ENCODE data around the gene F2R.
"Not testable (repeated sequence)": the region's sequence is repeated elsewhere in the genome, so short reads cannot be mapped to it uniquely, and the experiment has no call there.

The F2R gene

GRCh38 chr5:76715736-76716455 is at the start of gene F2R:
F2R (plus strand) TSS chr5:76716126; CDS start chr5:76716308, 182 bp downstream.
- ATAC-seq (replicated peaks; ENCODE audit: extremely low read depth, poor library complexity, severe bottlenecking) (peak; percentile 83), DNase-seq (ENCODE audit: low spot score in 2 of 2) (peak; percentile 38 to 45)
- peaks cover 8% of the 10 kb centered on the region for H3K36me3 Mint-ChIP-seq (ENCODE audit: insufficient read depth)
- H3K9me3 Mint-ChIP-seq = no peaks in the 10 kb centered on the region
- peak within 1 kb of the TSS; percentile 94 for H3K27ac Mint-ChIP-seq (ENCODE audit: low read depth)
- H3K4me1 Mint-ChIP-seq = peaks cover 60% of the 10 kb centered on the region
- no peaks in the 10 kb centered on the region for H3K27me3 Mint-ChIP-seq
- H3K4me3 Mint-ChIP-seq = peak within 1 kb of the TSS; percentile 92

GRCh38 chr5:76667495-76667894 is 48.4 kb upstream of the F2R start:
- Mint-ChIP-seq H3K36me3 (ENCODE audit: insufficient read depth) (peaks cover 65% of the 10 kb centered on the region), H3K4me1 (peaks cover 11% of the 10 kb centered on the region), H3K9me3 (no peaks in the 10 kb centered on the region), H3K4me3 (no peak overlapping the region), H3K27ac (ENCODE audit: low read depth) (peak overlapping the region; percentile 2), H3K27me3 (no peaks in the 10 kb centered on the region)
- ATAC-seq (replicated peaks; ENCODE audit: extremely low read depth, poor library complexity, severe bottlenecking) = no peak
- no peak for DNase-seq (ENCODE audit: low spot score in 2 of 2)

- Mint-ChIP-seq H3K9me3 (no peaks in the 10 kb centered on the region), H3K4me1 (peaks cover 5% of the 10 kb centered on the region), H3K27me3 (no peaks in the 10 kb centered on the region), H3K36me3 (ENCODE audit: insufficient read depth) (peaks cover 72% of the 10 kb centered on the region), H3K27ac (ENCODE audit: low read depth) (peak overlapping the region; percentile 29), H3K4me3 (no peak overlapping the region)
- ATAC-seq (replicated peaks; ENCODE audit: extremely low read depth, poor library complexity, severe bottlenecking) (no peak), DNase-seq (ENCODE audit: low spot score in 2 of 2) (no peak)
These were observed 46.7 kb upstream of the F2R start for GRCh38 chr5:76669245-76669644.

GRCh38 chr5:76670508-76670907 is 45.4 kb upstream of the F2R start:
- Mint-ChIP-seq H3K27ac (ENCODE audit: low read depth) (no peak overlapping the region), H3K4me1 (peaks cover 5% of the 10 kb centered on the region), H3K36me3 (ENCODE audit: insufficient read depth) (peaks cover 75% of the 10 kb centered on the region), H3K4me3 (no peak overlapping the region), H3K9me3 (no peaks in the 10 kb centered on the region), H3K27me3 (no peaks in the 10 kb centered on the region)
- ATAC-seq (replicated peaks; ENCODE audit: extremely low read depth, poor library complexity, severe bottlenecking) = no peak
- no peak for DNase-seq (ENCODE audit: low spot score in 2 of 2)

- Mint-ChIP-seq H3K9me3 (no peaks in the 10 kb centered on the region), H3K27me3 (no peaks in the 10 kb centered on the region), H3K27ac (ENCODE audit: low read depth) (no peak overlapping the region), H3K4me3 (no peak overlapping the region), H3K4me1 (peaks cover 5% of the 10 kb centered on the region), H3K36me3 (ENCODE audit: insufficient read depth) (peaks cover 79% of the 10 kb centered on the region)
- no peak for DNase-seq (ENCODE audit: low spot score in 2 of 2)
- no peak for ATAC-seq (replicated peaks; ENCODE audit: extremely low read depth, poor library complexity, severe bottlenecking)
These were observed 43.7 kb upstream of the F2R start for GRCh38 chr5:76672242-76672641.

- H3K9me3 Mint-ChIP-seq = no peaks in the 10 kb centered on the region
- peaks cover 77% of the 10 kb centered on the region for H3K36me3 Mint-ChIP-seq (ENCODE audit: insufficient read depth)
- H3K27ac Mint-ChIP-seq (ENCODE audit: low read depth) = no peak overlapping the region
- ATAC-seq (replicated peaks; ENCODE audit: extremely low read depth, poor library complexity, severe bottlenecking) (no peak), DNase-seq (ENCODE audit: low spot score in 2 of 2) (no peak)
- peaks cover 5% of the 10 kb centered on the region for H3K4me1 Mint-ChIP-seq
- no peaks in the 10 kb centered on the region for H3K27me3 Mint-ChIP-seq
- no peak overlapping the region for H3K4me3 Mint-ChIP-seq
These were observed 42.8 kb upstream of the F2R start for GRCh38 chr5:76673125-76673524.

GRCh38 chr5:76674330-76675066 is 41.4 kb upstream of the F2R start:
- ATAC-seq (replicated peaks; ENCODE audit: extremely low read depth, poor library complexity, severe bottlenecking) = no peak
- Mint-ChIP-seq H3K9me3 (no peaks in the 10 kb centered on the region), H3K27me3 (no peaks in the 10 kb centered on the region), H3K27ac (ENCODE audit: low read depth) (no peak overlapping the region), H3K4me1 (peaks cover 6% of the 10 kb centered on the region), H3K4me3 (no peak overlapping the region), H3K36me3 (ENCODE audit: insufficient read depth) (peaks cover 83% of the 10 kb centered on the region)
- DNase-seq (ENCODE audit: low spot score in 2 of 2) = no peak

- Mint-ChIP-seq H3K27me3 (no peaks in the 10 kb centered on the region), H3K27ac (ENCODE audit: low read depth) (no peak overlapping the region), H3K4me3 (no peak overlapping the region), H3K9me3 (no peaks in the 10 kb centered on the region), H3K4me1 (peaks cover 13% of the 10 kb centered on the region), H3K36me3 (ENCODE audit: insufficient read depth) (peaks cover 80% of the 10 kb centered on the region)
- ATAC-seq (replicated peaks; ENCODE audit: extremely low read depth, poor library complexity, severe bottlenecking) = no peak
- DNase-seq (ENCODE audit: low spot score in 2 of 2) = no peak
These were observed 40.6 kb upstream of the F2R start for GRCh38 chr5:76675364-76675763.

GRCh38 chr5:76677849-76678472 is 38.0 kb upstream of the F2R start:
- ATAC-seq (replicated peaks; ENCODE audit: extremely low read depth, poor library complexity, severe bottlenecking) = no peak
- no peaks in the 10 kb centered on the region for H3K27me3 Mint-ChIP-seq

GRCh38 chr5:76679231-76679630 is 36.7 kb upstream of the F2R start:
- Mint-ChIP-seq H3K9me3 (no peaks in the 10 kb centered on the region), H3K4me1 (peaks cover 17% of the 10 kb centered on the region), H3K36me3 (ENCODE audit: insufficient read depth) (peaks cover 62% of the 10 kb centered on the region), H3K27ac (ENCODE audit: low read depth) (peak overlapping the region; percentile 71), H3K27me3 (no peaks in the 10 kb centered on the region), H3K4me3 (no peak overlapping the region)
- ATAC-seq (replicated peaks; ENCODE audit: extremely low read depth, poor library complexity, severe bottlenecking) (no peak), DNase-seq (ENCODE audit: low spot score in 2 of 2) (no peak)

More at GRCh38 chr5:76677849-76678472, 38.0 kb upstream of the F2R start:
- no peak overlapping the region for H3K4me3 Mint-ChIP-seq
- no peaks in the 10 kb centered on the region for H3K9me3 Mint-ChIP-seq
- no peak for DNase-seq (ENCODE audit: low spot score in 2 of 2)
- H3K4me1 Mint-ChIP-seq = peaks cover 17% of the 10 kb centered on the region
- H3K36me3 Mint-ChIP-seq (ENCODE audit: insufficient read depth) = peaks cover 64% of the 10 kb centered on the region
- H3K27ac Mint-ChIP-seq (ENCODE audit: low read depth) = no peak overlapping the region

GRCh38 chr5:76680826-76681225 is 35.1 kb upstream of the F2R start:
- peaks cover 60% of the 10 kb centered on the region for H3K36me3 Mint-ChIP-seq (ENCODE audit: insufficient read depth)
- peaks cover 17% of the 10 kb centered on the region for H3K4me1 Mint-ChIP-seq
- H3K27ac Mint-ChIP-seq (ENCODE audit: low read depth) = peak overlapping the region; percentile 71
- H3K27me3 Mint-ChIP-seq; ATAC-seq (replicated peaks; ENCODE audit: extremely low read depth, poor library complexity, severe bottlenecking); DNase-seq (ENCODE audit: low spot score in 2 of 2); H3K4me3 Mint-ChIP-seq; H3K9me3 Mint-ChIP-seq: not testable (repeated sequence)

- H3K4me3 Mint-ChIP-seq = no peak overlapping the region
- ATAC-seq (replicated peaks; ENCODE audit: extremely low read depth, poor library complexity, severe bottlenecking) (no peak), DNase-seq (ENCODE audit: low spot score in 2 of 2) (no peak)
- peaks cover 17% of the 10 kb centered on the region for H3K4me1 Mint-ChIP-seq
- H3K27ac Mint-ChIP-seq (ENCODE audit: low read depth) = peak overlapping the region; percentile 71
- H3K36me3 Mint-ChIP-seq (ENCODE audit: insufficient read depth) = peaks cover 60% of the 10 kb centered on the region
- no peaks in the 10 kb centered on the region for H3K9me3 Mint-ChIP-seq
- H3K27me3 Mint-ChIP-seq = no peaks in the 10 kb centered on the region
These were observed 34.6 kb upstream of the F2R start for GRCh38 chr5:76681287-76681686.
